NCI-H2196 (cell line): ENCODE data around the gene CACNA1I.
"Not testable (repeated sequence)": the region's sequence is repeated elsewhere in the genome, so short reads cannot be mapped to it uniquely, and the experiment has no call there.

Experiments used
- DNase-seq: peaks from one replicate; lab custom pipeline; 2025; ENCODE audit not compliant: unreplicated experiment; lab: John Stamatoyannopoulos, UW

CACNA1I gene

DNA sequence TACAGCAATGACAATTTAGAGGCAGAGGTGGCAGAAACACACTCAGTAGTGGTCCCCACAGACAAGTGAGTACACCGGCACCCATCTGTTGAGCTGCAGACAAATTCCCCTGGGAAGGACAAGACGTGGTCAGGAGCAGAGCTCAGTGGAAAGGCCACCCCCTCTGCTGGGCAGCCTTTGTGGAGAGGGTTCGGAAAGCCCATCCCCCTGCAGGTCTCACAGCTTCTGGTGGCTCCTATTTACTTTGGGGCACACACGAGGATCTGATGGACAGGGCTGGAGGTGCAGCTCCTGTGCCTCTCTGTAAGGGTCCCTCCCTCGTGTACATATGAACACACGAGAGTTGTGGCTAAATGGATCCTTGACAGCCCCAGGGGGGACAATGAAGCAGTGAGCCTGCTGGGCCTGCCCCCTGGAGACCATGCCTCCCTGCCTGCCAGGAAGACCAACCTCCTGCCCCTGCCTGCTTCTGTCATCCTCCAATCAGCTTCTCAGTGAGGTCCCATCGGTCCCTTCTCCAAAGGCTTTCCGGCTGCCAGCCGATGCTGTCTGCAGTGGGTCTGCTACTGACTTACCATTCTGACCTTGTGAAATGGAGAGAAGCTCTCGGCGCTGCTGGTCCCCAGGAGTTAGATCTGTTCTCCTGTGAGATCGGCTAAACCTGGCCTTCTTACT lies 161.5 kb downstream of the CACNA1I start:
- DNase-seq = no peak

DNA sequence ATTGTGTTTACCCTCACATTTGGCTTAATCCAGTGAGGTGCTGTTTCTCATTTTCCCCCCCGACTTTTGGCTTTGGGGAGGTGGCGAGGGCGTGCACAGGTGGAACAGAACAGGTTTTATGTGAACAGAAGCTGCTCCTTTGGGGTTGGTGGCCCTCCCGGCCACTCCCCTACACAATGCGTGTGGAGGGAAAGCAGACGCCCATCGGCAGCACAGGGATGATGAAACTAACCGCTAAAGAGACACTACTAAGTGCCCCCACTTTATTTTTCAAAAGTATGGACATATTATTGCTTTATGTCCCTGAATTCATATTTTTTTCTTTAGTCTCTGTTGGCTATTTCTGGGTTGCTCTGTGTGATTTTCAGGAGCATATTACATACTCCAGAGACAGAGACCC lies 162.1 kb downstream of the CACNA1I start:
- no peak for DNase-seq

DNA sequence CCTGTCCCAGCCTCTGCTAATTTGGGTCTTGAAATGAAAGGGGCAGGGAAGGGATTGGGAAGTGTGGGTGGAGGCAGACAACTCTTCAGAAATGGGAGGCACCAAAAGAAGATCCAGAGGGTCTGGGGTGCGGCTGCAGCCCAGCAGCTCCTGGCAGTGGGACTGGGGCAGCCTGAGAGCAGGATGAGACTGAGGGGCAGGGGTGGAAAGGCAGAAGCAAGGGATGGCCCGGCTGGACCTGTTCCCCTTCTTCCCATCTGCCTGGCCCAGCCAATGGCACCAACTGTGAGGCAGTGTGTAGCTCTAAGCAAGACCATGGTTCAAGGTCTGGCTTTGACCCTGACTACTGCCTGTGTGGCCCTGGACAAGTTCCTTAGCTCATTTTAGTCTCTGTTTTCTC lies 162.6 kb downstream of the CACNA1I start:
- no peak for DNase-seq

DNA sequence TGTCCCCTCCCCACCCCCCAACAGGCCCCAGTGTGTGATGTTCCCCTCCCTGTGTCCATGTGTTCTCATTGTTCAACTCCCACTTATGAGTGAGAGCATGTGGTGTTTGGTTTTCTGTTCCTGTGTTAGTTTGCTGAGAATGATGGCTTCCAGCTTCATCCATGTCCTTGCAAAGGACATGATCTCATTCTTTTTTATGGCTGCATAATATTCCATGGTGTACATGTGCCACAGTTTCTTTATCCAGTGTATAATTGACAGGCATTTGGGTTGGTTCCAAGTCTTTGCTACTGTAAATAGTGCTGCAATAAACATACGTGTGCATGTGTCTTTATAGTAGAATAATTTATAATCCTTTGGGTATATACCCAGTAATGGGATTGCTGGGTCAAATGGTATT lies 163.5 kb downstream of the CACNA1I start:
- not testable (repeated sequence) for DNase-seq

DNA sequence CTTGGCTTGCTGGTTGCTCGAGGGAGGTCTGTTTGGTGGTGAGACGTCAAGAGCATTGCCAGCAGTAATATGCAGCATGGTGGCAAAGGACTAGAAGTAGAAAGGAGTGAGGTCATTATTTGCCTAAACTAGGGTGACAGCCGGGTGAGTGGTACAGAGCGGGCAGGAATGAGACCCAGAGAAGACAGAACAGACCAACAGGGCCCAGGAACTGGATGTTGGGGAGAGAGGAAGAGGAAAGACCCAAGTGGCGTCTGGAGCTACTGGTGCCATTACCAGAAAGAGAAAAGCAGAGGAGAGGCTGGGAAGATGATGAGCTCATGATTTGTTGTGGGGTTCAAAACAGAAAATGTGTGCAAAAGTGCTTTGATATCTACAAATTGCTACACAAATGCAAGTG lies 164.3 kb downstream of the CACNA1I start:
- DNase-seq = no peak

DNA sequence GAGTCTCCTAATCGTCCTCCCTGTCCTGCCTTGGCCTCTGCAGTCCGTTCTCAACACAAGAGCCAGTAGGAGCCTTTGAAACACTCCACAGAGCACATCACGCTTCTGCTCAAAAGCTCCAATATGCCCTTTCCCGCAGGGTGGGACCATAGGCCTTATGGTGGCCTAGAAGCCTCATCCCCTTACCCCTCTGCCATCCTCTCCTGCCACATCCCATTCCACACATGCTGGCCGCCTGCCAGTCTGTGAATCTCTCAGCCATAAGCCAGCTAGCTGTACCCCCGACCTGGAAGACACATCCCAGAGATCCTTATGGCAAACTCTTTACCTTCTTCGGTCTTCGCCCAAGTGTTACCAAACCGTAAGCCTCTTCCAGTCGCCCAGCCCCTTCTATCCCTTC lies 165.2 kb downstream of the CACNA1I start:
- DNase-seq = no peak

DNA sequence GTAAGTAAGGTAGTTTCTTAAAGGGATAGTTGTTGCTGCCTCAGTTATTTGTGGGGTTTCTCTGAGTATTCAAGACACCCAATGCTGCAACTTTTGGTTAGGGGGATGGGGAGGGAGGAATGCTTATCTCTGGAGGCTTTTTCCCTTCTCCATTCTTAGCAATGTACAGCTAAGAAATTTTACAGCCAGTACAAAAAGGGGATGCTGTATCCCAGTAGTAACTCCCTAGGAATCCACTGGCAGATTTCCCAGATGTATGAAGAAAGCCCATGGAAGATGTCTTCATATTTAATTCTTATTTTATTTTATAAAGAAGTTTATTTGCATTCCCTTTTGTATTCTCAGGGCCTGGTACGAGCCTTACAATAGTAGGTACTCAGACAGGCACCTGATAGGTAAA lies 168.2 kb downstream of the CACNA1I start:
- DNase-seq = no peak
